ENCODE measurements around the gene TAF10.

The TAF10 gene

GRCh38 chr11:6640036-6640984 is 28.3 kb upstream of the TAF10 start:
- Histone ChIP-seq H3K36me3 (ENCODE audit: control insufficient read depth, insufficient read depth, low read length) (no peaks in the 10 kb centered on the region), H3K4me3 (replicated peaks; ENCODE audit: low read depth, low read length) (no peak overlapping the region), H3K27me3 (replicated peaks; ENCODE audit: control insufficient read depth, insufficient read depth, low read length) (no peaks in the 10 kb centered on the region)
- no peak for DNase-seq (ENCODE audit: extremely low read depth, insufficient read length)
- TF ChIP-seq, protein P1, sequence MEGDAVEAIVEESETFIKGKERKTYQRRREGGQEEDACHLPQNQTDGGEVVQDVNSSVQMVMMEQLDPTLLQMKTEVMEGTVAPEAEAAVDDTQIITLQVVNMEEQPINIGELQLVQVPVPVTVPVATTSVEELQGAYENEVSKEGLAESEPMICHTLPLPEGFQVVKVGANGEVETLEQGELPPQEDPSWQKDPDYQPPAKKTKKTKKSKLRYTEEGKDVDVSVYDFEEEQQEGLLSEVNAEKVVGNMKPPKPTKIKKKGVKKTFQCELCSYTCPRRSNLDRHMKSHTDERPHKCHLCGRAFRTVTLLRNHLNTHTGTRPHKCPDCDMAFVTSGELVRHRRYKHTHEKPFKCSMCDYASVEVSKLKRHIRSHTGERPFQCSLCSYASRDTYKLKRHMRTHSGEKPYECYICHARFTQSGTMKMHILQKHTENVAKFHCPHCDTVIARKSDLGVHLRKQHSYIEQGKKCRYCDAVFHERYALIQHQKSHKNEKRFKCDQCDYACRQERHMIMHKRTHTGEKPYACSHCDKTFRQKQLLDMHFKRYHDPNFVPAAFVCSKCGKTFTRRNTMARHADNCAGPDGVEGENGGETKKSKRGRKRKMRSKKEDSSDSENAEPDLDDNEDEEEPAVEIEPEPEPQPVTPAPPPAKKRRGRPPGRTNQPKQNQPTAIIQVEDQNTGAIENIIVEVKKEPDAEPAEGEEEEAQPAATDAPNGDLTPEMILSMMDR (IDR thresholded peaks at IDR 0.05; ENCODE audit: insufficient read depth, low read length, poor library complexity, severe bottlenecking): no peak

- no peaks in the 10 kb centered on the region for H3K27me3 ChIP-seq (replicated peaks; ENCODE audit: control insufficient read depth, insufficient read depth, low read length)
- no peak for DNase-seq (ENCODE audit: extremely low read depth, insufficient read length)
- TF ChIP-seq, protein P1 (IDR thresholded peaks at IDR 0.05; ENCODE audit: insufficient read depth, low read length, poor library complexity, severe bottlenecking): no peak
- no peaks in the 10 kb centered on the region for H3K36me3 ChIP-seq (ENCODE audit: control insufficient read depth, insufficient read depth, low read length)
- no peak overlapping the region for H3K4me3 ChIP-seq (replicated peaks; ENCODE audit: low read depth, low read length)
Measured at GRCh38 chr11:6638429-6638828, 26.4 kb upstream of the TAF10 start.

GRCh38 chr11:6637871-6638270 is 25.9 kb upstream of the TAF10 start:
- no peak for DNase-seq (ENCODE audit: extremely low read depth, insufficient read length)
- Histone ChIP-seq H3K36me3 (ENCODE audit: control insufficient read depth, insufficient read depth, low read length) (no peaks in the 10 kb centered on the region), H3K27me3 (replicated peaks; ENCODE audit: control insufficient read depth, insufficient read depth, low read length) (no peaks in the 10 kb centered on the region), H3K4me3 (replicated peaks; ENCODE audit: low read depth, low read length) (no peak overlapping the region)
- TF ChIP-seq, protein P1 (IDR thresholded peaks at IDR 0.05; ENCODE audit: insufficient read depth, low read length, poor library complexity, severe bottlenecking): no peak

DNA sequence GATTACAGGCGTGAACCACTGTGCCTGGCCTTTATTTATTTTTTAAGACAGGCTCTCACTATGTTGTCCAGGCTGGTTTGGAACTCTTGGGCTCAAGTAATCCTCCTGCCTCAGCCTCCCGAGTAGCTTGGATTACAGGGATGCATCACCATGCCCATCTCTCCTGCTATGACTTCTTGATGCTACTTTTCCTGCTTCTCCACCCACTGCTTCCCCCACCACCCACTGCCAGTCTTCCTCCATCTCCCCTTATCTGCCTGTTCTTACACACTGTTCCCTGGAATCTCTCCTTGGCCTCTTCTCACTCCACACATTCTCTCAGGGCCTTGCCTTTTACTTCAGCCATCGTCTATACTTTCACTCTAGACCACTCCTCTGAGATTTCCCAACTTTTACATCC is 24.5 kb upstream of the TAF10 start:
- DNase-seq (ENCODE audit: extremely low read depth, insufficient read length): no peak
- Histone ChIP-seq H3K4me3 (replicated peaks; ENCODE audit: low read depth, low read length) (no peak overlapping the region), H3K27me3 (replicated peaks; ENCODE audit: control insufficient read depth, insufficient read depth, low read length) (no peaks in the 10 kb centered on the region), H3K36me3 (ENCODE audit: control insufficient read depth, insufficient read depth, low read length) (no peaks in the 10 kb centered on the region)
- TF ChIP-seq, protein P1 (IDR thresholded peaks at IDR 0.05; ENCODE audit: insufficient read depth, low read length, poor library complexity, severe bottlenecking): no peak

- H3K27me3 ChIP-seq (replicated peaks; ENCODE audit: control insufficient read depth, insufficient read depth, low read length): no peaks in the 10 kb centered on the region
- no peak for DNase-seq (ENCODE audit: extremely low read depth, insufficient read length)
- H3K36me3 ChIP-seq (ENCODE audit: control insufficient read depth, insufficient read depth, low read length): no peaks in the 10 kb centered on the region
- TF ChIP-seq, protein P1 (IDR thresholded peaks at IDR 0.05; ENCODE audit: insufficient read depth, low read length, poor library complexity, severe bottlenecking): no peak
- H3K4me3 ChIP-seq (replicated peaks; ENCODE audit: low read depth, low read length): no peak overlapping the region
Measured at GRCh38 chr11:6635082-6635932, 23.3 kb upstream of the TAF10 start.
